ENCODE measurements around the gene POMC.
"Not testable (repeated sequence)": the region's sequence is repeated elsewhere in the genome, so short reads cannot be mapped to it uniquely, and the experiment has no call there.

POMC gene

GRCh38 chr2:25146896-25147295 lies 21.5 kb downstream of the POMC start:
- in situ Hi-C loops (cut with MboI; ENCODE audit: low pct_unique_long_range_greater_than_20kb, low sequenced_read_pairs) = no loop called here
- DNase-seq = no peak

GRCh38 chr2:25145803-25146202 lies 22.6 kb downstream of the POMC start:
- no peak for DNase-seq
- in situ Hi-C loops (cut with MboI; ENCODE audit: low pct_unique_long_range_greater_than_20kb, low sequenced_read_pairs) = no loop called here

GRCh38 chr2:25141120-25141519 lies 27.3 kb downstream of the POMC start:
- in situ Hi-C loops (cut with MboI; ENCODE audit: low pct_unique_long_range_greater_than_20kb, low sequenced_read_pairs) = no loop called here
- DNase-seq = no peak

GRCh38 chr2:25140535-25140934 lies 27.8 kb downstream of the POMC start:
- in situ Hi-C loops (cut with MboI; ENCODE audit: low pct_unique_long_range_greater_than_20kb, low sequenced_read_pairs); DNase-seq: not testable (repeated sequence)

- no peak for DNase-seq
- in situ Hi-C loops (cut with MboI; ENCODE audit: low pct_unique_long_range_greater_than_20kb, low sequenced_read_pairs) = no loop called here
Observed at GRCh38 chr2:25132693-25133092, 35.7 kb downstream of the POMC start.

GRCh38 chr2:25132299-25132635 lies 36.1 kb downstream of the POMC start:
- DNase-seq = no peak
- in situ Hi-C loops (cut with MboI; ENCODE audit: low pct_unique_long_range_greater_than_20kb, low sequenced_read_pairs) = no loop called here

- in situ Hi-C loops (cut with MboI; ENCODE audit: low pct_unique_long_range_greater_than_20kb, low sequenced_read_pairs) = no loop called here
- no peak for DNase-seq
Observed at GRCh38 chr2:25131567-25132298, 36.6 kb downstream of the POMC start.

GRCh38 chr2:25131253-25131566 lies 37.2 kb downstream of the POMC start:
- in situ Hi-C loops (cut with MboI; ENCODE audit: low pct_unique_long_range_greater_than_20kb, low sequenced_read_pairs) = no loop called here
- no peak for DNase-seq

GRCh38 chr2:25129901-25130520 lies 38.4 kb downstream of the POMC start:
- in situ Hi-C loops (cut with MboI; ENCODE audit: low pct_unique_long_range_greater_than_20kb, low sequenced_read_pairs) = loop anchor here (10.0 kb wide), 1 partner anchor 145 kb away; no protein-coding TSS in a partner anchor

GRCh38 chr2:25127646-25128045 lies 40.7 kb downstream of the POMC start:
- no peak for DNase-seq
- in situ Hi-C loops (cut with MboI; ENCODE audit: low pct_unique_long_range_greater_than_20kb, low sequenced_read_pairs) = loop anchor here (10.0 kb wide), 1 partner anchor 143 kb away; no protein-coding TSS in a partner anchor

More at GRCh38 chr2:25129901-25130520, 38.4 kb downstream of the POMC start:
- DNase-seq = no peak

GRCh38 chr2:25127071-25127470 lies 41.3 kb downstream of the POMC start:
- DNase-seq = not testable (repeated sequence)
- in situ Hi-C loops (cut with MboI; ENCODE audit: low pct_unique_long_range_greater_than_20kb, low sequenced_read_pairs) = loop anchor here (10.0 kb wide), 1 partner anchor 142 kb away; no protein-coding TSS in a partner anchor

- in situ Hi-C loops (cut with MboI; ENCODE audit: low pct_unique_long_range_greater_than_20kb, low sequenced_read_pairs) = loop anchor here (10.0 kb wide), 1 partner anchor 141 kb away; no protein-coding TSS in a partner anchor
- no peak for DNase-seq
Observed at GRCh38 chr2:25125976-25126375, 42.4 kb downstream of the POMC start.

GRCh38 chr2:25125189-25125588 lies 43.2 kb downstream of the POMC start:
- no peak for DNase-seq
- in situ Hi-C loops (cut with MboI; ENCODE audit: low pct_unique_long_range_greater_than_20kb, low sequenced_read_pairs) = loop anchor here (10.0 kb wide), 1 partner anchor 140 kb away; no protein-coding TSS in a partner anchor

- in situ Hi-C loops (cut with MboI; ENCODE audit: low pct_unique_long_range_greater_than_20kb, low sequenced_read_pairs) = loop anchor here (10.0 kb wide), 1 partner anchor 139 kb away; no protein-coding TSS in a partner anchor
- no peak for DNase-seq
Observed at GRCh38 chr2:25123682-25124081, 44.7 kb downstream of the POMC start.

GRCh38 chr2:25122367-25122766 lies 46.0 kb downstream of the POMC start:
- in situ Hi-C loops (cut with MboI; ENCODE audit: low pct_unique_long_range_greater_than_20kb, low sequenced_read_pairs) = loop anchor here (10.0 kb wide), 1 partner anchor 138 kb away; no protein-coding TSS in a partner anchor
- DNase-seq = no peak

- in situ Hi-C loops (cut with MboI; ENCODE audit: low pct_unique_long_range_greater_than_20kb, low sequenced_read_pairs) = no loop called here
- no peak for DNase-seq
Observed at GRCh38 chr2:25119263-25119662, 49.1 kb downstream of the POMC start.

- in situ Hi-C loops (cut with MboI; ENCODE audit: low pct_unique_long_range_greater_than_20kb, low sequenced_read_pairs) = no loop called here
- DNase-seq = no peak
Observed at GRCh38 chr2:25116956-25117355, 51.4 kb downstream of the POMC start.

- in situ Hi-C loops (cut with MboI; ENCODE audit: low pct_unique_long_range_greater_than_20kb, low sequenced_read_pairs) = no loop called here
- DNase-seq = no peak
Observed at GRCh38 chr2:25115902-25116301, 52.5 kb downstream of the POMC start.

GRCh38 chr2:25115249-25115883 lies 53.0 kb downstream of the POMC start:
- in situ Hi-C loops (cut with MboI; ENCODE audit: low pct_unique_long_range_greater_than_20kb, low sequenced_read_pairs) = no loop called here
- DNase-seq = no peak

- in situ Hi-C loops (cut with MboI; ENCODE audit: low pct_unique_long_range_greater_than_20kb, low sequenced_read_pairs) = no loop called here
Observed at GRCh38 chr2:25112113-25112512, 56.3 kb downstream of the POMC start.

More at GRCh38 chr2:25112113-25112512, 56.3 kb downstream of the POMC start:
- DNase-seq = no peak

Data from KBM-7 (cell line).